HG03442 (cell line): Measurements from ENCODE around the gene PROS1.
"Not testable (repeated sequence)": the region's sequence is repeated elsewhere in the genome, so short reads cannot be mapped to it uniquely, and the experiment has no call there.

ENCODE experiments used
- ATAC-seq: cut with Tn5 transposase; IDR thresholded peaks from one replicate; pipeline ENCODE4 v1.9.1; 2021; ENCODE audit warnings: mild to moderate bottlenecking, moderate library complexity; ENCODE audit not compliant: unreplicated experiment

Gene PROS1

GRCh38 chr3:93979850-93980676, 6.4 kb upstream of the PROS1 start, which contains the start of gene ARL13B:
ARL13B (plus strand) TSS chr3:93980155; CDS start chr3:93980424, 269 bp downstream.
- peak; percentile 100 for ATAC-seq

DNA sequence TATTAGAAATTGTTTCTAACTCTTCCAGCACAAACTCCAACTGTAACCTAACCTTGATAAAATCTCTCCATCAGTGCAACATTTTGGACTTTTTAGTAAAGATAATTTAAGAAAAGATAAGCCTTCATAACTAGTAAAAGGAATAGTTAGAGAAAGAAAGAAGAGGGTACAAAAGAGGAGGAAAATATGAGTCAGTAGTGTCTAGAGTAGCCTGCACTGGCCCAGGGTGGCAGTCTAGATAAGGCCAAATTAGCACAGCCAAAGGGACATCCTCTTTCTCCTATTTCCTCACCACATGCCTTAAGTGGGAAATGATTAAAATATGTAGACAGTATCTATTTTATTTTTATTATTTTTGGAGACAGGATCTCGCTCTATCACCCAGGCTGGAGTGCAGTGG, 3.7 kb downstream of the PROS1 start:
- ATAC-seq, result no peak

GRCh38 chr3:93969443-93969842, 4.3 kb downstream of the PROS1 start:
- ATAC-seq, result no peak

GRCh38 chr3:93965106-93965505, 8.6 kb downstream of the PROS1 start:
- ATAC-seq, result not testable (repeated sequence)

DNA sequence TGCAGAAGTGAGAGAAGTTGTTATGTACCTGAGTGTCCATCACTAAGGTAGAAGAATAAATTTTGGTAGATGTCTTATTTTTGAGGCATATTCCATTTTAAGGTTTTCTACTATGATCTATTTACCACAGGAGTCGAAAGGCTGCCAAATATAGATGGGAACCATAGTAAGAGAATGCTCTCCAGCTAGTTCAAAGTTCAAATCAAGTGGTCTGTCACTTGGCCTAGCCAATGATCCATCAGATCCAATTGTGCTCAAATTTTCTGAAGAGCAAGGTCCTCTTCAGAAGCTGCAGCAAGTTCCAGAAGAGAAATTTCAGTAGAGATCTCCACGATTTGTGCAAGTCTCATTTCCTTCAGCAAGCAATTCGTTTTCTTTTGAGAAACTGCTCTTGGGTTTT, 10.9 kb downstream of the PROS1 start:
- ATAC-seq, result no peak

DNA sequence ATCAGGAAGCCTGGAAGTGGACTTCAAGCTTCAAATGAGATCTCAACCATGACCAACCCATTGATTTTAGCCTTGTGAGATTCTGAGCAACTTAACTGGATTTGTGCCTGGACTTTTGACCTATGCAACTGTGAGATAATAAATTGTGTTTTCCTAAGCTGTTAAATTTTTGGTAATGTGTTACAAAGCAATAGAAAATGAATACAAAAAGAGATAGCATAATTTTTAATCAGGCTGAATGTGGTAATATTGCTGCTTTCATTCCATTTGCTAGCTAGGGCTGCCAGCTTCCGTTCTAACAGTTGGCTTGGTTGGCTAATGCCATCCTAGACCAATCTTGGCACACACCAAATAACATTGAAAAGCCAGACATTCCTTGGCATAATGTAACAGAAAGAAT, 12.2 kb downstream of the PROS1 start:
- ATAC-seq, result no peak

DNA sequence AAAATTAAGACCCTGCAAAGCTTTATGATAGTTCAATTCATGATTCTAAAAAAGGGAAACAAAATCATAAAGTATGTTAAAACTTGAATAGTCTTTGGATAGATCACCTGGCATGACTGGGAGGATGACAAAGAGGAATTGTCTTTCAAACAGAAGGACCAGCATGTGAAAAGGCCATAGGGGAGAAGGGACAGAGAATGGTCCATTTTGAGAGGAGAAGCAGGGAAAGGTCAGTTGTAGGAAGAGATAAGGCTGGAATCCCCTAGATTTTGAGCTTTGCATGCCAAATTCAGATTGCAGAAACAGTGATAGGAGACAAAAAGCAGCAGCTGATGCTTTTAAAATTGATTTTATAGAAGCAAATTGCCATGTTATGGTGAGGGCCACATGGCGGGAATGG, 12.7 kb downstream of the PROS1 start:
- ATAC-seq, result no peak

GRCh38 chr3:93949958-93950357, 23.7 kb downstream of the PROS1 start:
- not testable (repeated sequence) for ATAC-seq

DNA sequence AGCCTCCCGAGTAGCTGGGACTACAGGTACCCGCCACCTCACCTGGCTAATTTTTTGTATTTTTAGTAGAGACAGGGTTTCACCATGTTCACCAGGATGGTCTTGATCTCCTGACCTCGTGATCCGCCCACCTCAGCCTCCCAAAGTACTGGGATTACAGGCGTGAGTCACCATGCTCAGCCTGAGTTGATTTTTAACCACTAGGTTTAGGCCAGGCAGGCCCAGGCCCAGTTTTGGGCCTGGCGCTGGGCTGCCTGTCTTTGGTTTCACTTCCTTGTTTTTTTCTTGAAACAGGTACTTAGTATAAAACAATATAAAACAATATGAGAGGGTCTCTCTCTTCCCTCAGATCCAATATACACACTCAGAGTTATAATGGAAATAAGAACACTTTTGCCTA, 36.2 kb downstream of the PROS1 start:
- not testable (repeated sequence) for ATAC-seq

- ATAC-seq, result no peak
These were observed 37.1 kb downstream of the PROS1 start for GRCh38 chr3:93936549-93936948.

- ATAC-seq, result no peak
These were observed 39.2 kb downstream of the PROS1 start for GRCh38 chr3:93934366-93935046.

DNA sequence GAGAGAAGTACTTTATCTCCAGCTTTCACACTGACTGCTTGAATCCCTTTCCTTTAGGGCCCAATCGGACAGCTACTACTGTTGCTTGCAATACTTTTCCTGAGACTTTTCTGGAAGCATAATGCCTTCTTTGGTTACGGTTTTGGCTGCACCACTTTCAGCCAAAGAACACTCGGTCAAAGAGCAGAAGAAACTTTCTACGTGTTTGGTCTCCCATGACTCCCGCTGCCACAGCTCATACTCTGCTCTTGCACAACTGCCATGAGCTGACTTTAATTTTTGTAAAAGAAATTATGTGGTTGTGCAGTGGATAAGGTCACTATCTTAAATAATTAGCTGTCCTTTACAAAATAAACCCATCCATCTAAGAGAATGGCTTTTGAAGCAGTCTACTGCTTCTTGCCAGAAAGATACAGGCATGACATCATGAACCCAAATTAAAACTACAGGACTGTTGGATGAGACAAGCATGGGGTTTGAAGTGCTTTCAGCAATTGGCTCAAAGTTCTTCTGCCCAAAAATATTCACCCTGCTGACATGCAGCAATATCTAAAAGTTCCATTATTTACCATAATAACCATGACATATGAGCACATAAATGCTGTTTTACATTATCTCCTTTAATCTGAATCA, 42.0 kb downstream of the PROS1 start:
- ATAC-seq, result no peak

DNA sequence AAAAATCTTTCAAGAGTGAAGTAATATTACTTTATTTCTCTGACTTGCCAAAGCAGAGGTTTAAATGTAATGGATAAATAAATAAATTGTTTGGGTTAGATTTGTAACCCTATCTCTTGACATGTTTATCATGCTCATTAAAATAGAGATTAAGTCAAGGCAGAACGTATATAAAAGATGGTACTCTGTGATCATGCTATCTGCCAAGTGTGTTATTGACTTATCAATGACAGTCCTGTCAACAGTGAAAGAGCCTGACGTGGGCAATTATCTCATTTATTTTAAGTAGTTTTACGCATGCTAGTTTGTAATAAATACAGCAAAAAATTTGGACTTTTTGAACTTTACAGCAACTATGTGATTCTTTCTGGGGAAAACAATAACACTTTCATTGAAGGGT, 43.7 kb downstream of the PROS1 start:
- ATAC-seq, result no peak

DNA sequence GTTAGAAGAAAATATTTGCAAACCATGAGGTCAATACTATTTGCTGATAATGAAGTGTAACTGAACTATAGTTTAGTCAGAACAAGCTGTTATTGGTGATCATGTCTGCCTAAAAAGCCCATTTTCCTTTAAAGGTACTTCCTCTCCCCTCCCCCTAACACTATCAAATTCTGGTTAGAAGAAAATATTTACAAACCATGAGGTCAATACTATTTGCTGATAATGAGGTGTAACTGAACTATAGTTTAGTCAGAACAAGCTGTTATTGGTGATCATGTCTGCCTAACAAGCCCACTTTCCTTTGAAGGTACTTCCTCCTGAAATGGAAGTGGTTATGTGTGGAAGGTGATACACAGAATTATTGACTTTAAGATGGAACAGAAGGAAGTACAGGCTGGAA, 46.9 kb downstream of the PROS1 start:
- no peak for ATAC-seq

DNA sequence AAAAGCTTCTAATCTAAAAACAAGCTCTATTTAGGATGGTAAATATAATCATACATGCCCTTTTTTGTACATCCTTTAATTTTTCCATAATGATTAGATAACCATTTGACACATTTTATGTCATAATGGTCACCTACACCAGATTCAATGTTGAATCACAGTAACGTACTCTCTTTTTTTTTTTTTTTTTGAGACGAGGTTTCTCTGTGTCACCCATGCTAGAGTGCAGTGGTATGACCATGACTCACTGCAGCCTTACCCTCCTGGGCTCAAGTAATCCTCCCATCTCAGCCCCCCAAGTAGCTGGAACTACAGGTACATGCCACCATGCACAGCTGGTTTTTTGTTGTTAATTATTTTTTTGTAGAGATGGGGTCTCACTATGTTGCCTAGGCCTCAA, 49.2 kb downstream of the PROS1 start:
- ATAC-seq, result no peak

GRCh38 chr3:93923006-93923405, 50.7 kb downstream of the PROS1 start:
- ATAC-seq, result no peak

- ATAC-seq, result not testable (repeated sequence)
These were observed 56.1 kb downstream of the PROS1 start for GRCh38 chr3:93917546-93918029.

DNA sequence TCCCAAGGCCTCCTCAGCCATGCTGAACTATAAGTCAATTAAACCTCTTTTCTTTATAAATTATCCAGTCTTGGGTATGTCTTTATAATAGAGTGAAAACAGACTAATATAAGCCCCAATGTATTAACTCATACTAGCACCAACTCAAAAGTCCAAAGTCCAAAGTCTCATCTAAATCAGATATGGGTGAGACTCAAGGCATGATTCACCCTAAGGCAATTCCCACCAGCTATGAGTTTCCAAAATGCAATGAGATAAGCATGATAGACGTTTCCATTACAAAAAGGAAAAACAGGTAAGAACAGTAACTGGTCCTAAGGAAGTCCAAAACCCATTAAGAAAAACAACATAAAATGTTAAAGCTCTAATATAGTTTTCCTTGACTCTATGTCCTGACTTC, 60.1 kb downstream of the PROS1 start:
- not testable (repeated sequence) for ATAC-seq

DNA sequence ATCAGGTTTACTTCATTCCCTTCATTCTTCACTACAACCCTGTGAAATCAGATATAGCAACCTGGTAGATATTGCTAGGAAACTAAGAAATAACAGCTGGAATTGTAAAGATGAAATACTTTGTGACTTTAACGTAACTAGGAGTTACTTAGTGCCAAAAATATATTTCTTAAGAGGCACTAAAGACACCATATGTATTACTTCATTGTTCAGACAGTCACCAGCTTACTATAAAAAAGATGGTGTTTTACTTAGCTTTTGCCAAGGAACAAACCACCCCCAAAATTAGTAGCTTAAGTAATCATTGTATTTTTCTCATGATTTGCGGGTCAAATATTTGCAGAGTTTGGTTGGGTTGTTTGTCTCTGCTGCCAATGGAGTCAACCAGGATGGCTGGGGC, 62.5 kb downstream of the PROS1 start:
- ATAC-seq, result no peak

DNA sequence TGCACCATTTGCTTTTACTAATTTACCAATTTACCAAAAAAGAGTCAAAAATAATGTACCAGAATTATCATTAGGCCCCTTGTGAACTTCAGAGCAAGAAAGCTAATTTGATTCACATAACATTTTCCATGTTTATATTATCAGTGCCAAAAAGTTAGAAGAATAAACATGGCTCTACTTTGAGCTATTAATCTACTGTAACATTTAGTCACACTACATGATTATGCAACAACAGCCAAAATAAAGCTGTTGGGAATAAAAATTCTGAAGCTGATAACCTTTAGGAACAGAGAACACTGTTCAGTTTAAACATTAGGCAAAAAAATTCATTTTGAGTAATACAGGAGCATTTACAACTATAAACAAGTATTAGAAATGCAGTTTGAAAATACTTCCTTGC, 63.6 kb downstream of the PROS1 start:
- no peak for ATAC-seq

DNA sequence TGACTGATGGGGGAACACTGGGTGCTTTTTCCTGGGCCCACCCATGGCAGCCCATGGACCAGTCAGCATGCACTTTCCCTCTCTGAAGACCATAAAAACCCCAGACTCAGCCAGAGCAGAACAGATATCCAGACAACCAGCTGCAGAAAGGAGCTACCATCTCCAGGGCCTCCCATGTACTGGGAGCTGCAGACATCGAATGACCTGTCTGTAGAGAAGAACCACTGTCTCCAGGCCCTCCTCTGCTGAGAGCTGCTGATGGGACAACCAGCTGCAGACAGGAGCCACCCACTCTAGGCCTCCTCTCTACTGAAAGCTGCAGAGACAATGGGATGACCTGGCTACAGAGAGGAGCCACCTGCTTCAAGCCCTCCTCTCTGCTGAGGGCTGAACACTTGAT, 66.6 kb downstream of the PROS1 start:
- ATAC-seq, result no peak

DNA sequence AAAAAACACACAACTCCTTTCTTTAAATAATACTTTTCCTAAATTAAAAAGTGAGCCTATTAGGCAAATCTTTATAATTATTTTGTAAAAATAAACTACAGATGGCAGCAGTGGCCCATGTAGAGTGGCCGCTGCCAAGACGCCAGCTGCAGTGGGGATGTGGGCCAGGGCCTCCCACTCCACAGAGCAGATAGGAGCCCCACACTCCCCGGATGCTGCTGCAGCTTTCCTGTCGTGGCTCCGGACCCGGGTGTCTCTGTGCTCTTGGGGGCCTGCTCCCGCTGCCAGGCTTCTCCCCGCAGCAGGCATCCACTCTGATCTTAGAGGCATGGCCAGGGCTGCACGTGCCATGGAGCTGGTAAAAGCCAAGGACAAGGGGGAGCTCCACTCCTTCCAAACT, 67.5 kb downstream of the PROS1 start:
- ATAC-seq, result no peak
